DND-41 (cell line): ENCODE results near the gene CPNE4.

ENCODE experiments used
- ATAC-seq: fragments of 200-7000 bp; cut with Tn5 transposase; 3 replicates; pipeline ENCODE4 v1.9.1; 2021; ENCODE audit warnings: low read depth; ENCODE audit not compliant: insufficient read depth
- DNase-seq: peaks from one replicate; pipeline ENCODE4 v3.0.0-alpha.2; 2020
- H2AFZ ChIP-seq: 2 replicates; pipeline ENCODE4 v1.6.0; 2012; ENCODE audit warnings: low read depth, low read length
- H3K27ac ChIP-seq: 2 replicates; pipeline ENCODE4 v1.5.1; 2012; ENCODE audit warnings: low read length, inconsistent platforms
- H3K27me3 ChIP-seq: fragments of 200-600 bp; sonication (generic); 2 replicates; pipeline ENCODE4 v1.6.0; 2012; ENCODE audit warnings: low read length, mild to moderate bottlenecking, inconsistent platforms; ENCODE audit not compliant: insufficient read depth, poor library complexity
- H3K36me3 ChIP-seq: 2 replicates; pipeline ENCODE4 v1.5.1; 2012; ENCODE audit warnings: low read length, inconsistent platforms; ENCODE audit not compliant: insufficient read depth
- H3K4me1 ChIP-seq: 2 replicates; pipeline ENCODE4 v1.5.1; 2012; ENCODE audit warnings: mild to moderate bottlenecking, low read length; ENCODE audit not compliant: insufficient read depth
- H3K4me2 ChIP-seq: 2 replicates; pipeline ENCODE4 v1.6.0; 2012; ENCODE audit warnings: mild to moderate bottlenecking, moderate library complexity, low read length, inconsistent platforms; ENCODE audit not compliant: insufficient read depth
- H3K4me3 ChIP-seq, 2 experiments: fragments of 200-600 bp in 1 of 2; shearing (Covaris generic) in 1 of 2; 2 replicates each; pipeline ENCODE4 v1.5.1; 2012 to 2016; ENCODE audit warnings: inconsistent platforms in 2 of 2, low read length in 2 of 2, mild to moderate bottlenecking in 2 of 2, low read depth in 1 of 2, moderate library complexity in 1 of 2
- H3K79me2 ChIP-seq: 2 replicates; pipeline ENCODE4 v1.6.0; 2012; ENCODE audit warnings: low read length, inconsistent platforms; ENCODE audit not compliant: insufficient read depth
- H3K9ac ChIP-seq: 2 replicates; pipeline ENCODE4 v1.6.0; 2012; ENCODE audit warnings: low read depth, mild to moderate bottlenecking, inconsistent platforms, low read length, moderate library complexity
- H3K9me3 ChIP-seq: 2 replicates; pipeline ENCODE4 v1.5.1; 2012; ENCODE audit warnings: low read length, moderate library complexity, mild to moderate bottlenecking, inconsistent platforms; ENCODE audit not compliant: insufficient read depth, severe bottlenecking
- H4K20me1 ChIP-seq: 2 replicates; pipeline ENCODE4 v1.6.0; 2012; ENCODE audit warnings: low read length; ENCODE audit not compliant: insufficient read depth
- EZH2 ChIP-seq: IDR thresholded peaks from 3 replicates; pipeline ENCODE4 v1.6.1; 2012; ENCODE audit warnings: borderline replicate concordance, low read depth, mild to moderate bottlenecking, moderate library complexity, low read length, inconsistent platforms; ENCODE audit not compliant: severe bottlenecking
- TF ChIP-seq, protein P1 (sequence below): IDR thresholded peaks from 2 replicates; pipeline ENCODE4 v1.5.1; 2012; ENCODE audit warnings: borderline replicate concordance, low read length, moderate library complexity, mild to moderate bottlenecking; ENCODE audit not compliant: poor library complexity, severe bottlenecking; ENCODE audit errors: extremely low read depth

CPNE4 gene

DNA sequence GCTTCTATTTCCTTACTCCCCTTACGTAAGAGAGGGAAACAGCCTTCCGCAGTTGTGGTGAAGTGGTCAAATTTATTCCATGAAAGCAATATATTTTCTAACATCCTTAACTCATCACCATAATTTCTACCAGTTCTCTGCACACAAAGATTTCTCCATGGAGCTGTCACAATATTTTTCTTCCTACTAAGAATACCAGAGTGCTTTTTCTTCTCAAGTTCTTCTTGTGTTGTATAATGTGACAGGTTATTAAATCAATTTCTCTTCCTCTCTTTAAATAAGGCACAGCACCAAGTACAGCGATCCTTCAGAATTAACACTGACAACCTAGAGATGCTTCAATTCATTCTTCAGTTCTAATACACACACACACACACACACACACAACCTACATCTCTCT lies 153.0 kb downstream of the CPNE4 start:
- no peak overlapping the region for H3K4me3 ChIP-seq
- no peaks in the 10 kb centered on the region for H3K27me3 ChIP-seq
- DNase-seq (no peak), ATAC-seq (no peak)
- H3K4me2 ChIP-seq: no peak overlapping the region
- H3K79me2 ChIP-seq: no peaks in the 10 kb centered on the region
- no peak overlapping the region for H3K9ac ChIP-seq
- no peak overlapping the region for H3K27ac ChIP-seq
- no peaks in the 10 kb centered on the region for H4K20me1 ChIP-seq
- H3K4me1 ChIP-seq: no peaks in the 10 kb centered on the region
- H2AFZ ChIP-seq: no peak overlapping the region
- H3K9me3 ChIP-seq: no peaks in the 10 kb centered on the region
- no peaks in the 10 kb centered on the region for H3K36me3 ChIP-seq
- no peak for TF ChIP-seq EZH2
- TF ChIP-seq, protein P1, sequence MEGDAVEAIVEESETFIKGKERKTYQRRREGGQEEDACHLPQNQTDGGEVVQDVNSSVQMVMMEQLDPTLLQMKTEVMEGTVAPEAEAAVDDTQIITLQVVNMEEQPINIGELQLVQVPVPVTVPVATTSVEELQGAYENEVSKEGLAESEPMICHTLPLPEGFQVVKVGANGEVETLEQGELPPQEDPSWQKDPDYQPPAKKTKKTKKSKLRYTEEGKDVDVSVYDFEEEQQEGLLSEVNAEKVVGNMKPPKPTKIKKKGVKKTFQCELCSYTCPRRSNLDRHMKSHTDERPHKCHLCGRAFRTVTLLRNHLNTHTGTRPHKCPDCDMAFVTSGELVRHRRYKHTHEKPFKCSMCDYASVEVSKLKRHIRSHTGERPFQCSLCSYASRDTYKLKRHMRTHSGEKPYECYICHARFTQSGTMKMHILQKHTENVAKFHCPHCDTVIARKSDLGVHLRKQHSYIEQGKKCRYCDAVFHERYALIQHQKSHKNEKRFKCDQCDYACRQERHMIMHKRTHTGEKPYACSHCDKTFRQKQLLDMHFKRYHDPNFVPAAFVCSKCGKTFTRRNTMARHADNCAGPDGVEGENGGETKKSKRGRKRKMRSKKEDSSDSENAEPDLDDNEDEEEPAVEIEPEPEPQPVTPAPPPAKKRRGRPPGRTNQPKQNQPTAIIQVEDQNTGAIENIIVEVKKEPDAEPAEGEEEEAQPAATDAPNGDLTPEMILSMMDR: no peak

DNA sequence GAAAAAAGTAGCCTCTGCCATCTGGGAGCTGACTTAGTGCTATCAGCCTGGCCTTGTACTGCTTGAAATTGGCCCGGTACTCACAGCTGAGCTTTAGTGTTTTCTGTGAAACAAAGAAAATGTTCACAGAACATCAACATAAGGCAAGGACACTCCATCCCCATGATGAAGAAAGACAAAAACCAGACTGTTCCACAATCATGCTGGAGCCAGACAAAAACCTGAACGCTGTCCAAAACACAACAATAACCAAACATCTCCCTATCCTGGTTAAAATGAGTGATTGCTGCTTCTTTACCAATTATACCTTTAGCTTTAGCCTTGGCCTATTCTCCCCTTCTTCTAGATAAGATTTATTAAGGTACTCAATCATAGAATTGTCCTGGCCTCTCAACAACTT lies 153.9 kb downstream of the CPNE4 start:
- TF ChIP-seq, protein P1: no peak
- TF ChIP-seq EZH2: no peak
- Histone ChIP-seq H3K36me3 (no peaks in the 10 kb centered on the region), H3K4me2 (no peak overlapping the region), H4K20me1 (no peaks in the 10 kb centered on the region), H3K9me3 (no peaks in the 10 kb centered on the region), H3K4me1 (no peaks in the 10 kb centered on the region), H3K27me3 (no peaks in the 10 kb centered on the region), H3K79me2 (no peaks in the 10 kb centered on the region), H3K4me3 (no peak overlapping the region), H3K9ac (no peak overlapping the region), H2AFZ (no peak overlapping the region), H3K27ac (no peak overlapping the region)
- DNase-seq: no peak
- ATAC-seq: no peak

DNA sequence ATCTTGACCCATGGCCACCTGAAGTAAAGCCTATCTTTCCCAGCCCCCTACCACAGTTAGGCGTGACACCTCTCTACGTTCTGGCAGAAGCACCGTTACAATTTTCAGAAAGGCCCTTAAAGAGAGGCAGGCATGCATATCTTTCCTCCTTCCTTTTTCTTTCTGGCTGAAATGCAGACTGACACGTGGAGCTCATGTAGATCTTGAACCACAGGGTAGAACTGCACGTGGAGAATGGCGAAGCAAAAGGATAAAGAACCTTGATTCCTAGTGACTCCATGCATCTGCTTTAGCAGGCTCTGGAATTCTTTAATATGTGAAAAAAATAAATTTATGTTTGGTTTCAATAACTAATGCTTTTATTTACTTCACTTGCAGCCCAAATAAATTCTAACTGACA lies 166.6 kb downstream of the CPNE4 start:
- no peak for DNase-seq
- Histone ChIP-seq H3K4me2 (no peak overlapping the region), H3K4me1 (no peaks in the 10 kb centered on the region), H3K79me2 (no peaks in the 10 kb centered on the region), H4K20me1 (no peaks in the 10 kb centered on the region), H3K9ac (no peak overlapping the region), H3K9me3 (no peaks in the 10 kb centered on the region), H2AFZ (no peak overlapping the region), H3K27me3 (no peaks in the 10 kb centered on the region), H3K36me3 (no peaks in the 10 kb centered on the region), H3K27ac (no peak overlapping the region), H3K4me3 (no peak overlapping the region)
- TF ChIP-seq, protein P1: no peak
- TF ChIP-seq EZH2: no peak
- ATAC-seq: no peak

DNA sequence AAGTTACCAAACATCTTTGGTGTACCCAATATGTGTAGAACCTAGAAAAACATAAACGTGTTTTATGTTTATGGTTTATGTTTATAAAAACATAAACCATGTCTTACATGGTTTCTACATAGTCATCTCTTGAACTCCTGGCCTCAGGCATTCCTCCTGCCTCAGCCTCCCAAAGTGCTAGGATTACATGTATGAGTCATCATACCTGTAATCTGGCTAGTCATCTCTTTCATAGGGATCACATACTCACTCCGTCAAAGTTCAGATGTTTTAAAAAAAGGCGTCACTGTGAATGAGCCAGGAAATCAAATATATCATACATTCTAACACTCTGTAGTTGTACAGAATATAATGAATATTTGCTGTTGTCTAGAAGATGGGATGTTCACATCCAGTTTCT lies 178.6 kb downstream of the CPNE4 start:
- Histone ChIP-seq H3K4me3 (no peak overlapping the region), H3K79me2 (no peaks in the 10 kb centered on the region), H3K9ac (no peak overlapping the region), H3K4me2 (no peak overlapping the region), H3K9me3 (no peaks in the 10 kb centered on the region), H3K4me1 (no peaks in the 10 kb centered on the region), H3K36me3 (no peaks in the 10 kb centered on the region), H3K27me3 (no peaks in the 10 kb centered on the region), H4K20me1 (no peaks in the 10 kb centered on the region), H3K27ac (no peak overlapping the region), H2AFZ (no peak overlapping the region)
- no peak for TF ChIP-seq EZH2
- TF ChIP-seq, protein P1: no peak
- DNase-seq (no peak), ATAC-seq (no peak)
